AG09309 (cell line): ENCODE data around the gene NDUFS6.

ENCODE experiments used
- DNase-seq: peaks from one replicate; pipeline ENCODE4 v3.0.0-alpha.2; 2010; ENCODE audit warnings: low read depth
- H3K4me3 ChIP-seq: 2 replicates; pipeline ENCODE4 v1.5.1; 2011; ENCODE audit warnings: mild to moderate bottlenecking, low read depth, low read length, moderate library complexity; ENCODE audit not compliant: control insufficient read depth
- TF ChIP-seq, protein P1 (sequence below): IDR thresholded peaks from 2 replicates; pipeline ENCODE4 v1.5.1; 2011; ENCODE audit warnings: mild to moderate bottlenecking, low read depth, low read length, inconsistent platforms; ENCODE audit not compliant: insufficient read depth, control insufficient read depth; ENCODE audit errors: missing control alignments

The NDUFS6 gene

DNA sequence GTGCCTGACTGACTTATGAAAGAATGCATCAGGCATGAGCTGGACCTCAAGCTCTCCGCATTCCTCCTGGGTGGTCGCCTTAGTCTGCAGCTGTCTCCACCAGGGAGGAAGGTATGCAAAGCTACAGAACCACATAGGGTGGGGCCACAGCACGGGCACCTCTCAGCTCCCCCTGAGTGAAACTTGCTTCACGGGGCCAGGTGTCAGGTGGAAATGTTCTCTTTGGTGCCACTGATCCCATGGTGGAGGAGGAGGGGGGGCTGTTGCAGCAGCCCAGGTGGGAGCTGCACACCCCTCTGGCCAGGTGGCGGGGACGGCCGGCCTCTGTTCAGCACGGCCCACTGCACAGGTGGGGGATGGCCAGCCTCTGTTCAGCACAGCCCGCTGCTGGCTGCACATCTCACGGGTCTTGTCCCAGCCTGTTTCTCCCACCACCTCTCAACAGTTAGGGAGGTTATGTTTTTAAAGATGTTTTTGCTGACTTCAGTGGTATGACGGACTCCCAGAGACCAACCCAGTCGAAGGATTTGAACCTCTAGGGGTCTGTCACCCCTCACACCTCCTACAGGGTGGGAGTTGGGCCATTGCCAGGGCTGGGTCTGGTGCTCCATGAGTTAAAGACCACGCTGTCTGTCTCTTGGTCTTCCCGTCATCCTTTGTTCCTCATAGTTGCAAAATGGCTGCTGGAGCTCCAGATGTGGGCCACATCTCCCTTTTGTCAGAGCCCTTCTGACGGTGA, 35.9 kb upstream of the NDUFS6 start:
- TF ChIP-seq, protein P1, sequence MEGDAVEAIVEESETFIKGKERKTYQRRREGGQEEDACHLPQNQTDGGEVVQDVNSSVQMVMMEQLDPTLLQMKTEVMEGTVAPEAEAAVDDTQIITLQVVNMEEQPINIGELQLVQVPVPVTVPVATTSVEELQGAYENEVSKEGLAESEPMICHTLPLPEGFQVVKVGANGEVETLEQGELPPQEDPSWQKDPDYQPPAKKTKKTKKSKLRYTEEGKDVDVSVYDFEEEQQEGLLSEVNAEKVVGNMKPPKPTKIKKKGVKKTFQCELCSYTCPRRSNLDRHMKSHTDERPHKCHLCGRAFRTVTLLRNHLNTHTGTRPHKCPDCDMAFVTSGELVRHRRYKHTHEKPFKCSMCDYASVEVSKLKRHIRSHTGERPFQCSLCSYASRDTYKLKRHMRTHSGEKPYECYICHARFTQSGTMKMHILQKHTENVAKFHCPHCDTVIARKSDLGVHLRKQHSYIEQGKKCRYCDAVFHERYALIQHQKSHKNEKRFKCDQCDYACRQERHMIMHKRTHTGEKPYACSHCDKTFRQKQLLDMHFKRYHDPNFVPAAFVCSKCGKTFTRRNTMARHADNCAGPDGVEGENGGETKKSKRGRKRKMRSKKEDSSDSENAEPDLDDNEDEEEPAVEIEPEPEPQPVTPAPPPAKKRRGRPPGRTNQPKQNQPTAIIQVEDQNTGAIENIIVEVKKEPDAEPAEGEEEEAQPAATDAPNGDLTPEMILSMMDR = no peak
- no peak overlapping the region for H3K4me3 ChIP-seq
- no peak for DNase-seq

DNA sequence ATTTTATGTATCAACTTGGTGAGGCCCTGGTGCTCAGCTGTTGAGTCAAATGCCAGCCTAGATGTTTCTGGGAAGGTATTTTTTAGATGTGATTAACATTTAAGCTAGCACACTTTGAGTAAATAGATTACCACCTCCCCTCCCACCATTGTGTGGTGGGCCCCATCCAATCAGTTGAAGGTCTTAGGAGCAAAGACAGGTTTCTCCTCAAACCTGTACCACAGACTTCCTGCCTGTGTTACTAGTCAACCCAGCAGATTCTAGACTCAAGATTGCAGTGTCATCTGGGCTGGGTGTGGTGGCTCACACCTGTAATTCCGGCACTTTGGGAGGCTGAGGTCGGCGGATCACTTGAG, 35.3 kb upstream of the NDUFS6 start:
- TF ChIP-seq, protein P1 = no peak
- DNase-seq = no peak

DNA sequence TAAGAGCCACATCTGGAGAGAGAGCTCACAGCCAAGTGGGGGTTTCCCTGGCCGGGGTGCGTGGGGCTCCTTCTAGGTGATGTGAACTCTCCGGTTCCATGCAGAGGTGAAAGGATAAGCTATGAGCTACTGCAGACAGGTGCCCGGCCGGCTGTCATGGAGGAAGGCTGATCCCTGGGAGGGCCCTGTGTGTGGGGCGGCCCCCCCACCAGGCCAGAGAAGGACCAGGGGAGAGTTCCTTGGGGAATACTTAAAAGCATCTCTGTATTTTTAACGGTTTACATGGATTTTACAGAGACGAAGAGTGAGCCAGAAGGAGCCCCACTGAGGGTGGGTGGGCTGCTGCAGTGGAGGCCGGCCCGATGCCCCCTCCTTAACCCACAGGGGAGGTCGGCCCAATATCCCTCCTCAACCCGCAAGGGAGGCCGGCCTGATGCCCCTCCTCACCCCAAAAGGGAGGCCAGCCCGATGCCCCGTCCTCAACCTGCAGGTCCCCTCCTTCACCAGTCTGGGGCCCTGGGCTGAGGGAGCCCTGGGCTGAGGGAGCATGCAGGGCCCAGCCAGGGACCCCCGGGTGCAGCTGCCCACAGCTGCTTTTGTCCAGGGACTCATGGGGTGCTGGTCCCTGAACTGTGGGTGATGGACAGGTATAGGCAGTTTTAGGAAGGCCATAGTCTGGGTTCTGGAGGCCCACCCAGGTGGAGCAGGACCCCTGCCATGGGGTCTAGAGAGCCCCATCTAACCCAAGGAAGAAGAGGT, 33.5 kb upstream of the NDUFS6 start:
- TF ChIP-seq, protein P1 = no peak
- no peak overlapping the region for H3K4me3 ChIP-seq
- DNase-seq = no peak

More for the DNA sequence above, 35.3 kb upstream of the NDUFS6 start:
- H3K4me3 ChIP-seq = no peak overlapping the region

DNA sequence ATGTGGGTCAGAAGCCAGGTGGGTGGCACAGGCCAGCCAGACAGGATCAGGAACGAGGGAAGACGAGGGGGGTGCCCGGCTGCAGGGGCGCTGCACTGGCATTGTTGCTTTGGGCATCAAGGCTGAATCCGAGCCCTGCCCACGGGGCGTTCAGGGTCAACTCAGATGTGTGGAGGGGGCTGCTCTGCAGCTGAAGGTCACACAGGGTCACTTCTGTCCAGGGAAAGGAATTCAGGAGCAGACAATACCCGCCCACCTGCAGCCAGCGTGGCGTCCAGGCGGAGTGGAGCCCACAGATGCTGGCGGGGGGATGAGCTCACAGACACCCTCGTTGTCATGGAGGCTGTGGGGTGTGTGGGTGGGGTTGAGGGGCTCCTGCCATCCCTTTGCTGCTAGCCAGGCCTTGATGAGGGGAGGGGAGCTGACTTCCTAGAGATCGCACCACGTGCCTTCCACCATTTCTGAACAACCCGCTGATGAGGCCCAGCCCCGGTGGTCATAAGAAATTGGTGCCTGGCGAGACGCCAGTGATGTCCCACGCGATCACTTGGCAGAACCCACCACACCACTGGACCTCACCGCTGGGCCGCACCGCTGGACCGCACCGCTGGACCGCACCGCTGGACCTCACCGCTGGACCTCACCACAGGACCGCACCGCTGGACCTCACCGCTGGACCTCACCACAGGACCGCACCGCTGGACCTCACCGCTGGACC, 32.8 kb upstream of the NDUFS6 start:
- TF ChIP-seq, protein P1 = no peak
- no peak overlapping the region for H3K4me3 ChIP-seq

DNA sequence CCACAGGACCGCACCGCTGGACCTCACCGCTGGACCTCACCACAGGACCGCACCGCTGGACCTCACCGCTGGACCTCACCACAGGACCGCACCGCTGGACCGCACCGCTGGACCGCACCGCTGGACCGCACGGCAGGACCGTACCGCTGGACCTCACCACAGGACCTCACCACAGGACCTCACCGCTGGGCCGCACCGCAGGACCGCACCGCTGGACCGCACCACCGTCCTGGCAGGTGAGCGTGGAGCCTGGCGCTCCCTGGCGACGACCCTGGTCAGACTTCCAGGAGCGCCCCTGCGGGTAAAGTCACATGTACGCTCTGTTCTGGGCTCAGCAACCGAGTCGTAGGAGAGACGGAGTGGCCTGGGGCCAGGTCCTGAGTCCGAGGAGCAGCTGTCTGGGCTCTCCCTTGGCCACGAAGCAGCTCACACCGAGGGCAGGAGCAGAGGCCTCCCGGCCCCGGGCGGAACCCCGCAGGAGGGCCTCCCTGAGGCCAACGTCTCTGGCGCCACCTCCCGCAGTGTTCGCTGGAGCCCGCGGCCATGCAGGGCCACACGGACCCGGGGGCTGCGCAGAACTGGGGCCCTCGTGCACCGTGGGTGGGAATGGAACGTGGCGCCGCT, 32.1 kb upstream of the NDUFS6 start:
- no peak overlapping the region for H3K4me3 ChIP-seq
- TF ChIP-seq, protein P1 = no peak
- DNase-seq = no peak

More for the DNA sequence above, 32.8 kb upstream of the NDUFS6 start:
- no peak for DNase-seq

DNA sequence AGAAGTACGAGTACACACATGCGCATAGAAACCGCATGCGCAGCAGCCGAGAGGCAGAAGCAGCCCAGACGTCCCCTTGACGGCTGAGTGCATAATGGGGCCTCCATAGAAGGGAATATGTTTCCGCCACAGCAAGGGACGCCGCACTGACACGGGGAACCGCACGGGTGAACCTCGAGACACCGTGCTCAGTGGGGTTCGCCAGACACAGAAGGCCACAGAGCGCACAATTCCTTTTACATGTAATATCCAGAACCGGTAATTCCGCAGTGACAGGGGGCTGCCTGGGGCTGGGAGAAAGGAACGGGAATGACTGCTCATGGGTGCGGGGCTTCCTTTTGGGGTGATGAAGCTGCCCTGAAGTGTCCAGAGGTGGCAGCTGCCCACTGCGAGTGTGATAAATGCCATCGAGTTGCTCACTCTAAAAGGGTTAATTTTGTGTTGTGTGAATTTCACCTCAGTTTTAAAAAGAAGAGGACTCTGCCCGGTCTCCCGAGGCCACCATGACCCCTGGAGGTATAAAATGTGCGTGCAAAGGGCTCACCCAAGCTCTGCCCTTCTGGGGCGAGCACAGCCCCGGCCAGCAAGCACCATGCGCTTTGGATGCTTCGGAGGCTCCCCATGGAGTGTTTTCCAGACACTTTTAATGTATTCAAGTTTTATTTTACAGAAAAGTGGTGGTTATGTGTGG, 31.3 kb upstream of the NDUFS6 start:
- TF ChIP-seq, protein P1 = no peak
- no peak overlapping the region for H3K4me3 ChIP-seq
- DNase-seq = no peak
